Uterus (tissue), 2 donors: ENCODE results near the gene KCNIP1.

Experiments
- POLR2A ChIP-seq, 2 donors: fragments of 450-650 bp; IDR thresholded peaks; one replicate each; pipeline ENCODE4 v1.6.1; 2016; ENCODE audit warnings: antibody characterized with exemption in 2 of 2, mild to moderate bottlenecking in 1 of 2, moderate library complexity in 1 of 2
- TF ChIP-seq, protein P1 (sequence below), 4 experiments: fragments of 200-600 bp in 2 of 4; fragments of 450-650 bp in 2 of 4; sonication (generic) in 2 of 4; IDR thresholded peaks; one replicate each; pipeline ENCODE4 v1.5.1; 2016 to 2019; ENCODE audit warnings: antibody characterized with exemption in 4 of 4, mild to moderate bottlenecking in 2 of 4, moderate library complexity in 1 of 4

DNA sequence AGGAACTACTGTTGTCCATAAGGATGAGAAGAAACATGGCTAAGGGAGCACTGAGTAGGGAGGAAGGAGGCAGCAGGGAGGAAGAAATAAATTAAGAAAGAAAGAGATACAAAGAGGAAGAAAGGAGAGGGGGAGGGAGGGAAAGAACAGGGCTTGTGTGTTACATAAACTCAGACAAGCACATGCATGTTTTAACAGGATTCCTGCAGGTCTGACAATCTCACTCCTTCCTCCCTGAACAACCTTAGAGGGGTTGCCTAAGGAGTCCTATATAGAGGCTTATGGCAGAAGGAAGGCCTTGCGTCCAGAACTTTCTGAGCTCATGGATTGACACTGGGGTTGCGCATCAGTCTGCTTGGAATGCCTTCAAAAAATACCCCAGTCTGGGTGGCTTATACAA lies 4.2 kb upstream of the KCNIP1 start:
- TF ChIP-seq, protein P1, sequence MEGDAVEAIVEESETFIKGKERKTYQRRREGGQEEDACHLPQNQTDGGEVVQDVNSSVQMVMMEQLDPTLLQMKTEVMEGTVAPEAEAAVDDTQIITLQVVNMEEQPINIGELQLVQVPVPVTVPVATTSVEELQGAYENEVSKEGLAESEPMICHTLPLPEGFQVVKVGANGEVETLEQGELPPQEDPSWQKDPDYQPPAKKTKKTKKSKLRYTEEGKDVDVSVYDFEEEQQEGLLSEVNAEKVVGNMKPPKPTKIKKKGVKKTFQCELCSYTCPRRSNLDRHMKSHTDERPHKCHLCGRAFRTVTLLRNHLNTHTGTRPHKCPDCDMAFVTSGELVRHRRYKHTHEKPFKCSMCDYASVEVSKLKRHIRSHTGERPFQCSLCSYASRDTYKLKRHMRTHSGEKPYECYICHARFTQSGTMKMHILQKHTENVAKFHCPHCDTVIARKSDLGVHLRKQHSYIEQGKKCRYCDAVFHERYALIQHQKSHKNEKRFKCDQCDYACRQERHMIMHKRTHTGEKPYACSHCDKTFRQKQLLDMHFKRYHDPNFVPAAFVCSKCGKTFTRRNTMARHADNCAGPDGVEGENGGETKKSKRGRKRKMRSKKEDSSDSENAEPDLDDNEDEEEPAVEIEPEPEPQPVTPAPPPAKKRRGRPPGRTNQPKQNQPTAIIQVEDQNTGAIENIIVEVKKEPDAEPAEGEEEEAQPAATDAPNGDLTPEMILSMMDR (IDR thresholded peaks at IDR 0.05): no peak
- no peak for TF ChIP-seq POLR2A (IDR thresholded peaks at IDR 0.05)
